RWPE1 (cell line): ENCODE results near the gene CLEC4D.
"Not testable (repeated sequence)": the region's sequence is repeated elsewhere in the genome, so short reads cannot be mapped to it uniquely, and the experiment has no call there.

Experiments
- CTCF ChIA-PET: fragments of 350-600 bp; sonication (Branson Sonifier 250); formaldehyde crosslinking; extraction: SDS; loops from one replicate; lab custom pipeline; 2021; lab: Yijun Ruan, JAX
- POLR2A ChIA-PET: fragments of 400-600 bp; formaldehyde crosslinking; extraction: SDS; loops from one replicate; lab custom pipeline; 2020; ENCODE audit warnings: antibody characterized with exemption; ENCODE audit not compliant: low non-redundant PET; lab: Yijun Ruan, JAX
- DNase-seq: peaks from one replicate; pipeline ENCODE4 v3.0.0; 2012; ENCODE audit warnings: low spot score
- H3K27ac ChIP-seq: fragments of 450-650 bp; 2 replicates; pipeline ENCODE4 v1.5.1; 2017
- CTCF ChIP-seq: fragments of 450-650 bp; conservative IDR thresholded peaks from 2 replicates; pipeline ENCODE4 v1.5.1; 2017; ENCODE audit warnings: low read depth, mild to moderate bottlenecking

Gene CLEC4D

GRCh38 chr12:8483079-8483478 is 30.2 kb upstream of the CLEC4D start:
- DNase-seq: no peak
- ChIA-PET CTCF (no interaction called here), POLR2A (no interaction called here)
- no peak overlapping the region for H3K27ac ChIP-seq
- no peak for TF ChIP-seq CTCF

DNA sequence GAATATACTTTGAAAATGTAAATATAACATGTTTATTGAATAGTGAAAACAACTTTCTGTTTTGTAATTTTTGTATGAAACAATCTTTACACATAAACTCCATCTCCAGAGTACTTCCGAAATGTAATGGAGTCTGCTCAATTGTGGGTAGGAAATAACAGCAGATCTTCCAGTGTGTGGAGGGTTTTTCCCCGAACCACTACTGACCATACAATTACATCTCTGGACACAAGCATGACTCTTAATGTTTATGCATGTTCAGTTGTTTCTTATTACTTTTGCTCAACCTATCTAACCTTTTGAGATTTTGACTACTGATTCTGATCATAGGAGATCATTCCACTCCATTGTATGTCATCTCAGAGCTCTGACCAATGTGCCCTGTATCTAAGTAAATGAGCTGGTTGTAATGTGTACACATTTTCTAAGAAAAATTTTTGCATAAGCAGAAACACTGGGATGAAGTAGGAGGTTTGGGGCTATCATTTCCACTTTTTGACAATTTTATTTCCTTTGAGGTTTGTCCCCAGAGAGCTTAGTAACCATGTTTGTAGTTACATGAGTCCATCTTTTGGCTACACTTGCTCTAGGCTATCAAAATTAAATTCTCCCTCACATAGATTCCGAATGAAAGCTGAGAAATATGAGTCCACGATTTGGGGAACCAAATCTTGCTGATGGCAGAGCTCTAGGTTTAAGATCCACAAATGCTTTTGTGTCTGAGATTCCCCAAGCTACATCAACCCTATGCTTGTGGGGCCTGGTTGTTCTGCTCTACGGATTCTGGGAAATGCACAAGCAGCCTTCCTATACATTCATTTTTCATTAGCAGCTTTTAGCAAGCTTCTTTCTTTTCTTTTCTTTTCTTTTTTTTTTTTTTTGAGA is 21.4 kb upstream of the CLEC4D start:
- no peak for TF ChIP-seq CTCF
- ChIA-PET CTCF (no interaction called here), POLR2A (no interaction called here)
- DNase-seq: no peak
- no peak overlapping the region for H3K27ac ChIP-seq

GRCh38 chr12:8493084-8493483 is 20.2 kb upstream of the CLEC4D start:
- CTCF ChIA-PET: interaction anchor here (0.6 kb wide), 1 partner anchor 223 kb away, joined by 6 read pairs; no protein-coding TSS in a partner anchor
- no peak for DNase-seq
- POLR2A ChIA-PET: no interaction called here
- TF ChIP-seq CTCF: no peak
- no peak overlapping the region for H3K27ac ChIP-seq

- POLR2A ChIA-PET, DNase-seq, CTCF ChIA-PET, H3K27ac ChIP-seq: not testable (repeated sequence)
Observed at GRCh38 chr12:8495671-8496070, 17.6 kb upstream of the CLEC4D start.

DNA sequence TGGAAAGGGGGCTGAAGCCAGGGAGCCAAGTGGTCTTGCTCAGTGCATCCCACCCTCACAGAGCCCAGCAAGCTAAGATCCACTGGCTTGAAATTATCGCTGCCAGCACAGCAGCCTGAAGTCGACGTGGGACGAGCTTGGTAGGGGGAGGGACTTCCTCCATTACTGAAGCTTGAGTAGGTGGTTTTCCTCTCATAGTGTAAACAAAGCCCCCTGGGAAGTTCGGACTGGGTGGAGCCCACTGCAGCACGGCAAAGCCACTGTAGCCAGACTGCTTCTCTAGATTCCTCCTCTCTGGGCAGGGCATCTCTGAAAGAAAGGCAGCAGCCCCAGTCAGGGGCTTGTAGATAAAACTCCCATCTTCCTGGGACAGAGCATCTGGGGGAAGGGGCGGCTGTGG is 17.2 kb upstream of the CLEC4D start:
- CTCF ChIA-PET, POLR2A ChIA-PET, DNase-seq, H3K27ac ChIP-seq: not testable (repeated sequence)

DNA sequence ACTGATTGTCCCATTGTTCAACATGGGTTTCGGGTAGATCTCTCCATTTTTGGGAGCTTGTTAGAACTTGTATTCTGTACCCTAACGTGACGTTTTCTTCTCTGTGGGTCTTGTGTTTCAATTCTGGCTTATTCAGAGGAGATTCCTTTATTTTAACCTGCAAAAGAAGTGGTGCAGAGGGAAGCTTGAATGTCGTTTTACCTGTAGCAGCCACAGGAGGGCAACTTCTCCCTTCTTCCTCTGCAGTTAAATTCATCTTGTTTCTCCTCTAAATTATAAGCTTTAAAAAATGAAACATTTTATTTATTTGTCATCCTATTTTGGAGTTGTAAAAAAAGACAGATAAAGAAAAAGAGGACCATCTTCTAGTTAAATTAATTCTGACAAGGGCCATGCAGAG is 13.7 kb upstream of the CLEC4D start:
- no peak overlapping the region for H3K27ac ChIP-seq
- ChIA-PET POLR2A (no interaction called here), CTCF (no interaction called here)
- TF ChIP-seq CTCF: no peak
- no peak for DNase-seq

DNA sequence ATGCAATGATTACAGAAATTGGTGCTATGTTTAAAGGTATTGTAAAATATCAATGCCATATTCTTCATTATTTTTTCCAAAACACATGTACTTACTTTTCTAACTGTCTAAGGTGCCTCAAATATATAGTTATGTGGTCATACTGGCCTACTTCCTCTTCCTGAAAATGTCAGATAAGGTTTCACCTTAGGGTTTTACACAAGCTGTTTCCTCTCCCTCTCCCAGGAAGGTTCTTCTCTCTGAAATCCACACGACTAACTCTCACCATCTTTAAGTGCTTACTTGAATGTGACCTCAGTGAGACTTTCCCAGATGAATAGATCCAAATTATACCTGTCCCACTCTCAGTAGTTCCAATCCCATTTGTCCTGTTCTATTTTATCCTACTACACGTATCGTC is 11.6 kb upstream of the CLEC4D start:
- DNase-seq: no peak
- H3K27ac ChIP-seq: no peak overlapping the region
- no peak for TF ChIP-seq CTCF
- CTCF ChIA-PET: no interaction called here
- POLR2A ChIA-PET: no interaction called here
